Stimulated activated memory B cell treated with anti-CD40 and anti-IgM and Interleukin-4, amounts not matched to agents 10 μg/mL and 1 μg/mL and 100 μg/mL, for 72 hours (primary cell): ENCODE results near the gene LTBP4.

Source experiments
- ATAC-seq: fragments of 150-1000 bp; cut with Tn5 transposase; 2 replicates; pipeline ENCODE4 v1.10.0; 2021
- H3K27ac Mint-ChIP-seq: one replicate; pipeline ENCODE4 v1.8.0; 2022; ENCODE audit warnings: mild to moderate bottlenecking, mixed read lengths
- H3K27me3 Mint-ChIP-seq: one replicate; pipeline ENCODE4 v1.8.0; 2022; ENCODE audit warnings: mixed read lengths
- H3K36me3 Mint-ChIP-seq: one replicate; pipeline ENCODE4 v1.8.0; 2022; ENCODE audit warnings: mixed read lengths
- H3K4me1 Mint-ChIP-seq: one replicate; pipeline ENCODE4 v1.8.0; 2022; ENCODE audit warnings: mixed read lengths
- H3K4me3 Mint-ChIP-seq: one replicate; pipeline ENCODE4 v1.8.0; 2022; ENCODE audit warnings: mild to moderate bottlenecking, moderate library complexity, mixed read lengths
- H3K9me3 Mint-ChIP-seq: one replicate; pipeline ENCODE4 v1.8.0; 2022; ENCODE audit warnings: mixed read lengths

Gene LTBP4

DNA sequence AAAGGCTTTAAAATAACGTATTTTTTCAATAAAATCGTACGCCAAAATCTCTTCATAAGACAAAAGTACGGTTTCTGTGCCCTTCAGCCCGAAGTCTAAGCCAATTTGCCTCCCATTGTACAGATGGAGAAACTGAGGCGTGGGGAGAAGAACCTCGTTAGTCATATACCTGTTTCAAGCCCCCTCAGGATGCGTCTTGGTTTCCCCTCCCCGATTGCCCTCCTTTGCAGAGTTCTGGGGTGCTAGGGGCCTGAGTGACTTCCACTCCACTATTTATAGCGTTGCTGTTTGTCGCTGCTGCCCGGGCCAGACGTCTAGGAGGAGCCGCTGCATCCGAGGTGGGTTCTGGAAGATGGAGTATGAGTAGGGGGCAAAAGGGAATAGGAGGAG is 2.3 kb upstream of the LTBP4 start:
- peaks cover 62% of the 10 kb centered on the region for H3K27me3 Mint-ChIP-seq

GRCh38 chr19:40599331-40599901 is 1.8 kb upstream of the LTBP4 start:
- peaks cover 71% of the 10 kb centered on the region for H3K4me1 Mint-ChIP-seq
- peak overlapping the region; percentile 9 for H3K4me3 Mint-ChIP-seq
- ATAC-seq = no peak
- peaks cover 62% of the 10 kb centered on the region for H3K27me3 Mint-ChIP-seq
- H3K9me3 Mint-ChIP-seq = peaks cover 2% of the 10 kb centered on the region
- H3K36me3 Mint-ChIP-seq = no peaks in the 10 kb centered on the region
- H3K27ac Mint-ChIP-seq = no peak overlapping the region

More for the DNA sequence above, 2.3 kb upstream of the LTBP4 start:
- H3K27ac Mint-ChIP-seq = no peak overlapping the region
- H3K4me3 Mint-ChIP-seq = no peak overlapping the region
- no peaks in the 10 kb centered on the region for H3K36me3 Mint-ChIP-seq
- H3K4me1 Mint-ChIP-seq = peaks cover 71% of the 10 kb centered on the region
- ATAC-seq = no peak
- no peaks in the 10 kb centered on the region for H3K9me3 Mint-ChIP-seq

DNA sequence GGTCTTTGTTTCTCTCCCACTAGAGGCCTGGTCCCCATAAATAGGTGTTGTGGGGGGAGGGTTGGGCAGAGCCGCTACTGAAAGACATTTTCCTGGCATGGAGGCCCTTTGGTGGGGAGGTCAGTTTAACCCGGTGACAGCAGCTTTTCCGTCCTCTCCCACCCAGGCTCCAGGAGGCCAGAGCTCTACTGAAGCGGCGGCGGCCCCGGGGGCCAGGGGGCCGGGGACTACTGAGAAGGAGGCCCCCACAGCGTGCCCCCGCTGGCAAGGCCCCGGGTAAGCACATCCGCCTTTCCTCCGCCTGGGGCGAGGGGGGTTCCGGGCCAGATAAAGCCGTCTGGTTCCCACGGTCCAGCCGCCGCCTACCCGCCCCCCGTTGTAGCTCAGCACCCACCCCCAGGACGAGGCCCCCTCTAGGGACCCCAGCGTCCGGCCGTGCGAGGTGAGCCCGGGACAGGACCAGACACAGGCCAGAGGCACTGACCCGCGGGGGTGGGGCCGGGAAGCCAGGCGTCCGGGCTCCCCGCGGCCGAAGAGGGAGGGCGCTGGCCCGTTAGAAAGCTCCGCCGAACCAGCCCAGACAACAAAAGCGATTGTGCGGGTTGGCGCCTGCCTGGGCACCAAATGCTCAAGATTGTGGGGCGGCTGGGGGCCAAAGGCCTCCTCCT is 1.1 kb upstream of the LTBP4 start:
- H3K27me3 Mint-ChIP-seq = peaks cover 62% of the 10 kb centered on the region
- no peak for ATAC-seq
- H3K4me3 Mint-ChIP-seq = peak overlapping the region; percentile 9
- no peaks in the 10 kb centered on the region for H3K36me3 Mint-ChIP-seq
- H3K27ac Mint-ChIP-seq = no peak overlapping the region
- H3K4me1 Mint-ChIP-seq = peaks cover 71% of the 10 kb centered on the region
- peaks cover 2% of the 10 kb centered on the region for H3K9me3 Mint-ChIP-seq

GRCh38 chr19:40600570-40601133 is 517 bp upstream of the LTBP4 start:
- ATAC-seq = no peak
- H3K4me1 Mint-ChIP-seq = peaks cover 76% of the 10 kb centered on the region
- H3K27me3 Mint-ChIP-seq = peaks cover 62% of the 10 kb centered on the region
- peaks cover 2% of the 10 kb centered on the region for H3K9me3 Mint-ChIP-seq
- peak overlapping the region; percentile 24 for H3K4me3 Mint-ChIP-seq
- H3K27ac Mint-ChIP-seq = no peak overlapping the region
- H3K36me3 Mint-ChIP-seq = no peaks in the 10 kb centered on the region

GRCh38 chr19:40603071-40603388 is 1.9 kb downstream of the LTBP4 start:
- no peak overlapping the region for H3K27ac Mint-ChIP-seq
- peaks cover 76% of the 10 kb centered on the region for H3K4me1 Mint-ChIP-seq
- no peak overlapping the region for H3K4me3 Mint-ChIP-seq
- peaks cover 40% of the 10 kb centered on the region for H3K27me3 Mint-ChIP-seq
- no peaks in the 10 kb centered on the region for H3K36me3 Mint-ChIP-seq
- ATAC-seq = no peak
- peaks cover 2% of the 10 kb centered on the region for H3K9me3 Mint-ChIP-seq

DNA sequence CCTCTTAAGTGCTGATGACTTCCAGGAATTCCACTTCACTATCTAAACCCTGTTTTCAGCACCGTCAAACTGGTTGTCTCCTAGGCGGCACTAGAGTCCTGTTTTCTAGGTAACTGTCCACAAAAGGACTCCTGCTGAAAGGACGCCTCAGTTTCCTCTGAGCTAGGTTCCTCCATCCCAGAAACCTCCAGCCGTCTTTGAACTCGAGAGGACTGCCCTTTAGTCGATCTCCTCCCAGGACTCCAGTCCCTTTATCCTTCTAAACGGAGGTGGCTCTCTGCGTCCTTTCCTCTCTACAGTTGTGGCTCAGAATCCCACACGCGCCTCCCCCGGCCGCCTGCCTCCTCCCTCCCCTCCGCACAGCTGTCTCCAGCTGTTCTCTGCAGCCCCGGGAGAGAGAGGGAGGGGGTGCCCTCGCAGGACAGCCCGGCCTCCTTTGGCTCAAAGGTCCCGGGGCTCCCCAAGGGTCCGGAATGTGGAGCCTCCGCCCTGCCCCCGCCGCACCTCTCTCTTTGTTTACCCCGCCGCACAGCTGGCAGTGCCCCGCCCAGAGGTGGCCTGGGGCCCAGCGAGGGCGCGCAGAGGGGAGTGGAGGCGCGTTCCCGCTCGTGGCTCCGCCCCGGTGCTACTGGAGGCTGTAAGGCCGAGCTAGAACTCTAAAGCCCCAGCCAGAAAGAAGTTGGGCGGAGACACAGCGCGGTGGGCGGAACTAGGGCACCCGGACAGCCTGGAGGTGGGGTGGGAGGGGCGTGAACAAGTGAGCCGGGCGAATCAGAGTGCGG is 2.4 kb downstream of the LTBP4 start:
- peaks cover 2% of the 10 kb centered on the region for H3K9me3 Mint-ChIP-seq

GRCh38 chr19:40604171-40604646 is 3.0 kb downstream of the LTBP4 start:
- Mint-ChIP-seq H3K4me1 (peaks cover 75% of the 10 kb centered on the region), H3K27ac (peak overlapping the region; percentile 57), H3K36me3 (no peaks in the 10 kb centered on the region), H3K9me3 (peaks cover 2% of the 10 kb centered on the region), H3K27me3 (peaks cover 28% of the 10 kb centered on the region), H3K4me3 (peak overlapping the region; percentile 77)
- no peak for ATAC-seq

More for the DNA sequence above, 2.4 kb downstream of the LTBP4 start:
- ATAC-seq = peak; percentile 87
- peak overlapping the region; percentile 77 for H3K4me3 Mint-ChIP-seq
- H3K36me3 Mint-ChIP-seq = no peaks in the 10 kb centered on the region
- peak overlapping the region; percentile 57 for H3K27ac Mint-ChIP-seq
- peaks cover 34% of the 10 kb centered on the region for H3K27me3 Mint-ChIP-seq
- peaks cover 76% of the 10 kb centered on the region for H3K4me1 Mint-ChIP-seq

- Mint-ChIP-seq H3K36me3 (no peaks in the 10 kb centered on the region), H3K27me3 (peaks cover 23% of the 10 kb centered on the region), H3K9me3 (peaks cover 2% of the 10 kb centered on the region), H3K4me1 (peaks cover 72% of the 10 kb centered on the region), H3K27ac (peak overlapping the region; percentile 76), H3K4me3 (peak overlapping the region; percentile 77)
- ATAC-seq = no peak
These were observed 3.6 kb downstream of the LTBP4 start for GRCh38 chr19:40604647-40605215.

DNA sequence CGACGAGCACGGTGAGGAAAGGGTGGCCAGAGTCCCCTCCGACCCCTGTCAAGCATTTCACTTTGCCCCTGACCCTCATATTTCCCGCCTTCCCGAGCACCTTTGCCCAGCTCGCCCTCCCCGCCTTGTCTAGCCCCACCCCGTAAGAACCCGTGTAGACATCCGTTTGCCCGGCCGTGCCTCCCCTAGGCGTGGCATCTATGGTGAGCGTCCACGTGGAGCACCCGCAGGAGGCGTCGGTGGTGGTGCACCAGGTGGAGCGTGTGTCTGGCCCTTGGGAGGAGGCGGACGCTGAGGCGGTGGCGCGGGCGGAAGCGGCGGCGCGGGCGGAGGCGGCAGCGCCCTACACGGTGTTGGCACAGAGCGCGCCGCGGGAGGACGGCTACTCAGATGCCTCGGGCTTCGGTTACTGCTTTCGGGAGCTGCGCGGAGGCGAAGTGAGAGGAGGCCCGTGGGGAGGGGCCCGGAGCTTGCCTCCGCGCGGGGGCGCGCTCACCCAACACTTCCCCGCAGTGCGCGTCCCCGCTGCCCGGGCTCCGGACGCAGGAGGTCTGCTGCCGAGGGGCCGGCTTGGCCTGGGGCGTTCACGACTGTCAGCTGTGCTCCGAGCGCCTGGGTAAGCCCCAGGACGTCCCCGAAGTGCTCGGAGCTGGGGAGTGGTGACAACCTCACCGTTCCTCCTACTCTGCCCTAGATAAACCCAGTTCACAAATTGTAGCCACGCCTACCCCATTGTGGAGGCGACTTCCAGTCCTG is 4.2 kb downstream of the LTBP4 start:
- H3K4me1 Mint-ChIP-seq = peaks cover 75% of the 10 kb centered on the region
- H3K9me3 Mint-ChIP-seq = peaks cover 2% of the 10 kb centered on the region
- peak overlapping the region; percentile 76 for H3K27ac Mint-ChIP-seq
- H3K4me3 Mint-ChIP-seq = peak overlapping the region; percentile 77
- peak; percentile 72 for ATAC-seq
- H3K36me3 Mint-ChIP-seq = no peaks in the 10 kb centered on the region
- peaks cover 16% of the 10 kb centered on the region for H3K27me3 Mint-ChIP-seq

DNA sequence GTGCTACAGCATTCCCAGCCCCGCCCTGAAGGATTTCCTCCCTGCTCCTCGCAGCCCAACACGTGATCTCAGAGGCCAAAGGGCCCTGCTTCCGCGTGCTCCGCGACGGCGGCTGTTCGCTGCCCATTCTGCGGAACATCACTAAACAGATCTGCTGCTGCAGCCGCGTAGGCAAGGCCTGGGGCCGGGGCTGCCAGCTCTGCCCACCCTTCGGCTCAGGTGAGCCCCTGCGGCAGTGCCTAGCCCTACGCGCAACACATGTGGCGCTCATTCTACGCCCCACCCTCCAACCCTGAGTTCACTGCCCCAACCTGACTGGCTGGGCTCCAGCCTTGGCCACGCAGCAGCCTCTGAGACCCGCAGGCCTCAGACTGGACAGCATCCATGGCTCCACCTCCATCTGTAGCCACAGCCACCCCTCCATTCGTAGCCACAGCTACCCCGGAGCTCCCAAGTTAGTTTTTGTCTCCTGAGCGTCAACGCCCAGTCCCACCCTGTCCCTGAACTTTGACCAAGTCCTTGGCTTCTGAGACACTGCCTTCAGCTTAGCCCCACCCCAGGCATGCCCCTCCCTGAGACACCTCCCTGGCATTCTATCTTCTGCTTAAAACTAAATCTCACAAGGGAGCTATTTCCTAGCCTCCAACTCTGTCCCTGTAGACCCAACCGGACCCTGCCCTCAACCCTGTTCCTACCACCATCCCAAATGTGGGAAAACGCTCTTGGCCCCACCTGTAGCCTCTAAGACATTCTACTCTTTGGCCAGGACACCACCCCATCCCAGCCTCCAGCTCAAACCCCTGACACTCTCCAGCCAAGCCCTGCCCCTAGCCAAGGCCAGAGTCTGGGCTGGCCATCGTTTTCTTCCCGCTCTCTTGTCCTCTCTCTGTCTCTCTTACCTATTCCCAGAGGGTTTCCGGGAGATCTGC is 6.4 kb downstream of the LTBP4 start:
- peak overlapping the region; percentile 25 for H3K4me3 Mint-ChIP-seq
- peaks cover 66% of the 10 kb centered on the region for H3K4me1 Mint-ChIP-seq
- H3K27ac Mint-ChIP-seq = no peak overlapping the region

DNA sequence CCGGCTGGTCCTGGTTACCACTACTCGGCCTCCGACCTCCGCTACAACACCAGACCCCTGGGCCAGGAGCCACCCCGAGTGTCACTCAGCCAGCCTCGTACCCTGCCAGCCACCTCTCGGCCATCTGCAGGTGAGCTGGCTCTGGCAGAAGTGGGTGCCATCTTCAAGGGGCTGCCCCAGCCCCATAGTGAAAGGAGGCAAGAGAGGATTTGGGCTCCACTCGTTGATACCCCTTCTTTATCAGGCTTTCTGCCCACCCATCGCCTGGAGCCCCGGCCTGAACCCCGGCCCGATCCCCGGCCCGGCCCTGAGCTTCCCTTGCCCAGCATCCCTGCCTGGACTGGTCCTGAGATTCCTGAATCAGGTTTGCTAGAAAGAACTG is 7.1 kb downstream of the LTBP4 start:
- no peak overlapping the region for H3K4me3 Mint-ChIP-seq
- H3K9me3 Mint-ChIP-seq = peaks cover 2% of the 10 kb centered on the region
- no peaks in the 10 kb centered on the region for H3K27me3 Mint-ChIP-seq
- no peak for ATAC-seq
- H3K27ac Mint-ChIP-seq = peak overlapping the region; percentile 71
- no peaks in the 10 kb centered on the region for H3K36me3 Mint-ChIP-seq
- H3K4me1 Mint-ChIP-seq = peaks cover 61% of the 10 kb centered on the region

More for the DNA sequence above, 6.4 kb downstream of the LTBP4 start:
- Mint-ChIP-seq H3K27me3 (no peaks in the 10 kb centered on the region), H3K36me3 (no peaks in the 10 kb centered on the region), H3K9me3 (peaks cover 2% of the 10 kb centered on the region)
- ATAC-seq = no peak

DNA sequence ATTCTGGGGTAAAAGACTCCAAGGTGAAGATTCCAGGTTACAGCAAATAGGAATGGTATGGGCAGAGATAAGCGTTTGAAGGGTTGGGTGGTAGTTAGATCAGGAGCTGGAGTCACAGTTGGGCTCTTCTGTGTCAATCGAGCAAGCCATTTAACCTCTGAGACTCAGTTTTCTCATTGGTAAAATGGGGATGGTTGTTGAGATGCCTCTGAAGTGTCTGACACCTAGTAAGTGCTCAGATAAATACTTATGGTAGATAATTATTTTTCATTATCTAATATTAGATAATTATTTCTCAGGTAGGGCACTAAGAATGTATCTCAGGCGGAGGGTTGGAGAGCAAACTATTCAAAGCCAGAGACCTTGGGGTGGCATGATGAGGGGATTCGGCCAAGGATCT is 7.8 kb downstream of the LTBP4 start:
- H3K27ac Mint-ChIP-seq = peak overlapping the region; percentile 71
- H3K27me3 Mint-ChIP-seq = no peaks in the 10 kb centered on the region
- peak overlapping the region; percentile 78 for H3K4me3 Mint-ChIP-seq
- H3K4me1 Mint-ChIP-seq = peaks cover 61% of the 10 kb centered on the region
- no peak for ATAC-seq
- no peaks in the 10 kb centered on the region for H3K36me3 Mint-ChIP-seq
- peaks cover 2% of the 10 kb centered on the region for H3K9me3 Mint-ChIP-seq

- Mint-ChIP-seq H3K27me3 (no peaks in the 10 kb centered on the region), H3K4me1 (peaks cover 61% of the 10 kb centered on the region), H3K27ac (peak overlapping the region; percentile 71), H3K4me3 (peak overlapping the region; percentile 78), H3K36me3 (no peaks in the 10 kb centered on the region), H3K9me3 (no peaks in the 10 kb centered on the region)
- ATAC-seq = peak; percentile 82
These were observed 8.6 kb downstream of the LTBP4 start for GRCh38 chr19:40609561-40610395.
